Panc1 (cell line): ENCODE data around the gene APOB.

Experiments
- CTCF ChIP-seq: fragments of 450-650 bp; IDR thresholded peaks from 2 replicates; pipeline ENCODE4 v1.5.1; 2017; ENCODE audit warnings: mild to moderate bottlenecking
- POLR2AphosphoS5 ChIP-seq: IDR thresholded peaks from 2 replicates; pipeline ENCODE4 v1.6.1; 2012; ENCODE audit warnings: mild to moderate bottlenecking, low read depth, low read length, moderate library complexity
- REST ChIP-seq, 2 experiments: IDR thresholded peaks; 2 replicates each; pipeline ENCODE4 v1.6.1; 2011 to 2012; ENCODE audit warnings: low read depth in 2 of 2, control low read depth in 1 of 2, low read length in 1 of 2, mild to moderate bottlenecking in 1 of 2, moderate library complexity in 1 of 2; ENCODE audit not compliant: insufficient read depth in 1 of 2
- TCF7L2 ChIP-seq: IDR thresholded peaks from 2 replicates; pipeline ENCODE4 v1.6.1; 2011; ENCODE audit warnings: mild to moderate bottlenecking, low read depth, low read length, inconsistent platforms

- no peak for TF ChIP-seq CTCF
- no peak for TF ChIP-seq TCF7L2
- TF ChIP-seq REST (IDR thresholded peaks at IDR 0.05; ENCODE audit: insufficient read depth in 1 of 2, low read depth in 2 of 2, low read length in 1 of 2) = no peak
- TF ChIP-seq POLR2AphosphoS5 = no peak
Measured at GRCh38 chr2:21042708-21042957, 1.2 kb downstream of the APOB start.
